SK-N-SH (cell line): Measurements from ENCODE around the gene MBD3L5. TPM values are rescaled to one million over a fixed set of nuclear protein-coding genes. Genes with fewer than 3 reads are reported as not detected.

Experiments used
- CTCF ChIA-PET: fragments of 300-600, 350-600 bp; formaldehyde crosslinking; extraction: SDS; loops from one replicate; lab custom pipeline; 2021; lab: Yijun Ruan, JAX
- POLR2A ChIA-PET: fragments of 350-600 bp; sonication (Branson Sonifier 250); formaldehyde crosslinking; extraction: SDS; loops from one replicate; lab custom pipeline; 2020; ENCODE audit warnings: antibody characterized with exemption, inconsistent platforms; lab: Yijun Ruan, JAX
- DNase-seq: peaks from one replicate; pipeline ENCODE4 v3.0.0; 2012
- H2AFZ ChIP-seq: fragments of 200-600 bp; sonication (generic); 2 replicates; pipeline ENCODE4 v1.8.1; 2016; ENCODE audit warnings: antibody characterized with exemption, mild to moderate bottlenecking, low read depth
- H3F3A ChIP-seq: fragments of 200-600 bp; sonication (generic); replicated peaks from 2 replicates; pipeline ENCODE3; 2016; ENCODE audit warnings: antibody characterized with exemption, mild to moderate bottlenecking; ENCODE audit not compliant: insufficient read depth
- H3K27ac ChIP-seq, 2 experiments: fragments of 200-500 bp in 1 of 2; fragments of 200-600 bp in 1 of 2; sonication (Bioruptor generic) in 1 of 2; sonication (generic), shearing (Covaris generic) in 1 of 2; 2 replicates each; pipeline versions ENCODE4 v1.5.1 to v1.6.1; 2014 to 2016; ENCODE audit warnings: low read depth in 2 of 2, inconsistent platforms in 1 of 2, low read length in 1 of 2, mild to moderate bottlenecking in 1 of 2, mixed read lengths in 1 of 2
- H3K27me3 ChIP-seq: fragments of 200-600 bp; sonication (generic), shearing (Covaris generic); 2 replicates; pipeline ENCODE4 v1.6.1; 2016; ENCODE audit warnings: mixed run types; ENCODE audit not compliant: insufficient read depth
- H3K36me3 ChIP-seq, 2 experiments: fragments of 200-500 bp in 1 of 2; fragments of 200-600 bp in 1 of 2; sonication (Bioruptor generic) in 1 of 2; sonication (generic) in 1 of 2; replicated peaks in 1 of 2; 2 replicates each; pipeline versions ENCODE3 to v1.5.1; 2014 to 2016; ENCODE audit warnings: low read length in 1 of 2, mild to moderate bottlenecking in 1 of 2; ENCODE audit not compliant: insufficient read depth in 2 of 2, control insufficient read depth in 1 of 2
- H3K4me1 ChIP-seq, 2 experiments: fragments of 200-500 bp in 1 of 2; fragments of 200-600 bp in 1 of 2; sonication (Bioruptor generic) in 1 of 2; sonication (generic), shearing (Covaris generic) in 1 of 2; 2 replicates each; pipeline versions ENCODE4 v1.5.1 to v1.6.1; 2014 to 2016; ENCODE audit warnings: low read depth in 1 of 2, low read length in 1 of 2, mixed run types in 1 of 2; ENCODE audit not compliant: insufficient read depth in 2 of 2, control insufficient read depth in 1 of 2
- H3K4me2 ChIP-seq: fragments of 200-600 bp; sonication (generic), shearing (Covaris generic); 2 replicates; pipeline ENCODE4 v1.6.1; 2017; ENCODE audit warnings: mixed run types
- H3K4me3 ChIP-seq, 2 experiments: fragments of 200-500 bp in 1 of 2; fragments of 200-600 bp in 1 of 2; sonication (Bioruptor generic) in 1 of 2; sonication (generic), shearing (Covaris generic) in 1 of 2; 2 replicates each; pipeline versions ENCODE4 v1.5.1 to v1.8.1; 2014 to 2016; ENCODE audit warnings: low read depth in 2 of 2, inconsistent platforms in 1 of 2, low read length in 1 of 2, mild to moderate bottlenecking in 1 of 2, mixed read lengths in 1 of 2, moderate library complexity in 1 of 2
- H3K79me2 ChIP-seq: fragments of 200-600 bp; sonication (generic); 2 replicates; pipeline ENCODE4 v1.8.1; 2017; ENCODE audit warnings: mild to moderate bottlenecking; ENCODE audit not compliant: insufficient read depth
- H3K9ac ChIP-seq: fragments of 200-600 bp; sonication (generic); 2 replicates; pipeline ENCODE4 v1.6.1; 2017; ENCODE audit warnings: mixed run types
- H3K9me2 ChIP-seq: fragments of 200-600 bp; sonication (generic); 2 replicates; pipeline ENCODE4 v1.6.1; 2017; ENCODE audit warnings: mixed run types
- H3K9me3 ChIP-seq: fragments of 200-600 bp; sonication (generic); 2 replicates; pipeline ENCODE4 v1.6.1; 2017; ENCODE audit warnings: mixed run types, mild to moderate bottlenecking, moderate library complexity
- H4K20me1 ChIP-seq: fragments of 200-600 bp; sonication (generic); 2 replicates; pipeline ENCODE4 v1.6.1; 2017; ENCODE audit warnings: mild to moderate bottlenecking, mixed run types; ENCODE audit not compliant: insufficient read depth
- CTCF ChIP-seq: fragments of 200-600 bp; sonication (generic); IDR thresholded peaks from 2 replicates; pipeline ENCODE4 v1.6.1; 2017; ENCODE audit warnings: antibody characterized with exemption, mild to moderate bottlenecking, moderate library complexity
- EZH2phosphoT487 ChIP-seq: fragments of 200-600 bp; sonication (generic); IDR thresholded peaks from 2 replicates; pipeline ENCODE4 v1.6.1; 2017; ENCODE audit warnings: low read depth, mixed run types, mild to moderate bottlenecking, antibody characterized with exemption, moderate library complexity, borderline replicate concordance
- FOSL2 ChIP-seq: IDR thresholded peaks from 2 replicates; pipeline ENCODE4 v1.4.0; 2012; ENCODE audit warnings: low read depth, mild to moderate bottlenecking, moderate library complexity, borderline replicate concordance
- FOXM1 ChIP-seq: IDR thresholded peaks from 2 replicates; pipeline ENCODE4 v1.4.0; 2012; ENCODE audit warnings: low read depth, mild to moderate bottlenecking
- IRF3 ChIP-seq: fragments of 150-350 bp; IDR thresholded peaks from 2 replicates; pipeline ENCODE4 v1.6.1; 2016; ENCODE audit warnings: mild to moderate bottlenecking, low read depth, low read length
- MAX ChIP-seq: IDR thresholded peaks from 2 replicates; pipeline ENCODE4 v1.4.0; 2012; ENCODE audit warnings: low read depth
- MXI1 ChIP-seq: IDR thresholded peaks from 2 replicates; pipeline ENCODE4 v1.6.1; 2012; ENCODE audit warnings: mild to moderate bottlenecking, low read depth, low read length, improper control_type of control experiment
- NRF1 ChIP-seq: IDR thresholded peaks from 2 replicates; pipeline ENCODE4 v1.6.1; 2012; ENCODE audit warnings: low read depth, mild to moderate bottlenecking, low read length
- PBX3 ChIP-seq: IDR thresholded peaks from 2 replicates; pipeline ENCODE4; 2012
- RAD21 ChIP-seq: IDR thresholded peaks from 2 replicates; pipeline ENCODE4 v1.6.1; 2012; ENCODE audit warnings: mild to moderate bottlenecking, low read length
- RCOR1 ChIP-seq: fragments of 150-350 bp; IDR thresholded peaks from 2 replicates; pipeline ENCODE4 v1.6.1; 2017; ENCODE audit warnings: antibody characterized with exemption, low read length
- RFX5 ChIP-seq: IDR thresholded peaks from 2 replicates; pipeline ENCODE4 v1.6.1; 2012; ENCODE audit warnings: mild to moderate bottlenecking, improper control_type of control experiment, low read length
- RXRA ChIP-seq: IDR thresholded peaks from 2 replicates; pipeline ENCODE4 v1.4.0; 2012; ENCODE audit warnings: low read depth, mild to moderate bottlenecking, borderline replicate concordance
- SMC3 ChIP-seq: IDR thresholded peaks from 2 replicates; pipeline ENCODE4 v1.6.1; 2012; ENCODE audit warnings: low read depth, low read length, improper control_type of control experiment
- YY1 ChIP-seq: IDR thresholded peaks from 2 replicates; pipeline ENCODE4 v1.4.0; 2012; ENCODE audit warnings: low read depth, mild to moderate bottlenecking
- ZBTB33 ChIP-seq: IDR thresholded peaks from 2 replicates; pipeline ENCODE4 v1.4.0; 2012; ENCODE audit warnings: low read depth, borderline replicate concordance
- WGBS: methylation state at CpG from one replicate; pipeline ENCODE4 v1.1.6; 2017; ENCODE audit warnings: low lambda C conversion rate; 5-methylcytosine and 5-hydroxymethylcytosine counted together
- polyA plus RNA-seq, 3 experiments: library from polyadenylated mRNA; depleted of rRNA; stranded (reverse); fragments of >200 nt; gene quantifications; 2 replicates each; pipeline ENCODE4 v1.2.3, GENCODE V29; 2012

MBD3L5 gene
- polyA plus RNA-seq, 1 of the 3 experiments (the other 2 are of a cell fraction): not detected

- no peak for TF ChIP-seq RFX5
- no peak for TF ChIP-seq FOXM1
- TF ChIP-seq MXI1: no peak
Observed at GRCh38 chr19:6997679-6998445, 32.5 kb upstream of the MBD3L5 start (continued).

- Histone ChIP-seq H3K4me2 (no peak overlapping the region), H3K9ac (no peak overlapping the region)
- 2% methylated on average over 7 of the region's 7 CpGs for WGBS
- TF ChIP-seq SMC3 (no peak), RCOR1 (no peak), PBX3 (no peak), MAX (no peak), CTCF (no peak), ZBTB33 (no peak), RAD21 (no peak), NRF1 (no peak), RXRA (no peak), EZH2phosphoT487 (no peak), YY1 (no peak), IRF3 (no peak), FOSL2 (no peak), FOXM1 (no peak)
- TF ChIP-seq, all 33 proteins: peak for 0
- H2AFZ ChIP-seq: no peak overlapping the region
- no peak overlapping the region for H3K4me3 ChIP-seq
- no peaks in the 10 kb centered on the region for H3K4me1 ChIP-seq
- H3F3A ChIP-seq: no peaks in the 10 kb centered on the region
- CTCF ChIA-PET: no interaction called here
- POLR2A ChIA-PET: no interaction called here
- H3K36me3 ChIP-seq: no peaks in the 10 kb centered on the region
- DNase-seq: no peak
- no peaks in the 10 kb centered on the region for H3K9me2 ChIP-seq
- H4K20me1 ChIP-seq: no peaks in the 10 kb centered on the region
- H3K27ac ChIP-seq: no peak overlapping the region
- peaks cover 5% of the 10 kb centered on the region; the same call in 1 of the 2 replicates for H3K27me3 ChIP-seq
- H3K79me2 ChIP-seq: no peaks in the 10 kb centered on the region
- H3K9me3 ChIP-seq: no peaks in the 10 kb centered on the region
Observed at GRCh38 chr19:6999933-7000332, 30.4 kb upstream of the MBD3L5 start.
